Psoas muscle (tissue), 8 donors: ENCODE results near the gene PRKRA. TPM values are rescaled to one million over a fixed set of nuclear protein-coding genes. Genes with fewer than 3 reads are reported as not detected.

Experiments used
- ATAC-seq, 4 donors: fragments of 200-7000 bp; cut with Tn5 transposase; one replicate each; pipeline ENCODE4 v1.9.1; 2020; ENCODE audit warnings: moderate library complexity in 3 of 4, mild to moderate bottlenecking in 2 of 4
- DNase-seq, 2 donors: peaks; one replicate each; pipeline ENCODE4 v3.0.0-alpha.2; 2020
- H3K27ac ChIP-seq: fragments of 200-600 bp; one replicate; pipeline ENCODE4 v1.8.0; 2022
- H3K27me3 ChIP-seq, 3 donors: fragments of 200-600 bp in 1 of 3; one replicate each; pipeline versions ENCODE4 v1.6.1 to v1.8.0; 2013 to 2022; ENCODE audit warnings: low read length in 2 of 3, mild to moderate bottlenecking in 2 of 3, moderate library complexity in 1 of 3; ENCODE audit not compliant: insufficient read depth in 3 of 3
- H3K36me3 ChIP-seq, 2 donors: fragments of 200-600 bp in 1 of 2; one replicate each; pipeline versions ENCODE4 v1.6.1 to v1.8.0; 2013 to 2022; ENCODE audit warnings: low read depth in 1 of 2, mild to moderate bottlenecking in 1 of 2, moderate library complexity in 1 of 2; ENCODE audit not compliant: insufficient read depth in 1 of 2
- H3K4me1 ChIP-seq: fragments of 200-600 bp; one replicate; pipeline ENCODE4 v1.8.0; 2022
- H3K4me3 ChIP-seq: fragments of 200-600 bp; one replicate; pipeline ENCODE4 v1.8.0; 2022; ENCODE audit warnings: mild to moderate bottlenecking
- H3K9me3 ChIP-seq: fragments of 200-600 bp; one replicate; pipeline ENCODE4 v1.8.0; 2022
- CTCF ChIP-seq: fragments of 200-600 bp; IDR thresholded peaks from one replicate; pipeline ENCODE4 v1.8.0; 2022; ENCODE audit warnings: antibody characterized with exemption
- WGBS, 3 donors: extraction: QIAGEN DNeasy Blood & Tissue Kit; methylation state at CpG; one replicate each; pipeline versions ENCODE4 v1.1.6 to v1.1.7; 2013; 5-methylcytosine and 5-hydroxymethylcytosine counted together
- intact Hi-C, 2 donors: fragments of 100-400 bp; cut with DNase I; formaldehyde crosslinking; loops; one replicate each; pipeline versions ENCODE4 v1.11.0 to v1.14.2; 2022
- polyA plus RNA-seq, 3 donors: library from polyadenylated mRNA; stranded (reverse); fragments of 200-250 nt; gene quantifications; one replicate each; pipeline ENCODE4 v1.2.3, GENCODE V29; 2013
- total RNA-seq, 4 donors: library from RNA; stranded (reverse); fragmentation: NEBNext Ultra II Directional in 2 of 4; extraction: Animal tissue kit (Norgen Biotek cat#: 25700) in 2 of 4; gene quantifications; one replicate each; pipeline versions ENCODE4 v1.2.1 to v1.2.4, GENCODE V29; 2021 to 2023
- donor health status: healthy with polysubstance abuse.
- donor health status: DM: no; HTN: no; CAD: no; lungs with moderate emphysema.
- donor health status: Bipolar disorder and iron deficiency.
- donor health status: healthy.
- donor health status: DM: yes; HTN: yes; CAD: no.
- donor health status: DM: no; HTN: no; CAD: no.
- donor health status: DM: no; HTN: no; CAD: no.
- donor health status: DM: yes; HTN: yes; CAD: no.

The PRKRA gene
- total and polyA plus RNA-seq, 7 donors = 53.1 to 106 (median 84.1) TPM

GRCh38 chr2:178480227-178481181, 29.5 kb upstream of the PRKRA start, which contains the start of gene PLEKHA3:
Gene PLEKHA3, plus strand, starts transcription at chr2:178480457. Its CDS starts 413 bp downstream, at chr2:178480870.
- H3K4me3 ChIP-seq = peak within 1 kb of the TSS; percentile 85
- H3K36me3 ChIP-seq = peaks cover 0 to under 1% of the 10 kb centered on the region in 2 donors
- peak; percentile 97 to 98 for DNase-seq
- ATAC-seq = peak; percentile 85 to 92 (median 87)
- no peaks in the 10 kb centered on the region for H3K27me3 ChIP-seq
- peak within 1 kb of the TSS; percentile 88 for H3K27ac ChIP-seq
- no peak for TF ChIP-seq CTCF
- intact Hi-C loops = loop anchor here in 1 of 2 donors (5.0 kb wide), 1 partner anchor 37 kb away; no protein-coding TSS in a partner anchor
- peaks cover 48% of the 10 kb centered on the region for H3K4me1 ChIP-seq
- WGBS, 3 donors = 0% methylated on average over 54 to 92 of the region's 92 CpGs
- H3K9me3 ChIP-seq = no peaks in the 10 kb centered on the region

DNA sequence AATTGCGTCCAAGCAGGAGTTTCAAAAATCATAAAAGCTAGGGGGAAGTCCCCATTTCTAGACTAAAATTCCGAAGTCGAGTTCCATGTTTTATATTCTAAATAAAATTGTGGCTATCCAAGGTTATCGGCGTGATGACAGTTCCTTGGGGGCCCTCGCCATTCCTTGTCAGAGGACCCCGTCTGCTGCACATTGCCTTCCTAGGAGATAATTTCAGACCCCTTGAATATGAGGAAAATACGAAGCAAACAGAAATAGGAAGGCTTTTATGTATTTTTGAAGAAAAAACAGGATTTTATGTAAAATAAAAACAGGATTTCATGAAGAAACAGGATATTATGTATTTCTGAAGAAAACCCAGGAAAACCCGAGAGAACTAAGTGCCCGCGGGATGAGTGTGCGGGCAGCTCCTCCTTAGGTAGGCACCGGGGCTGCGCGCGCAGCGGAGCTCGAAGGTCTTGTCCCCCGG, 28.8 kb upstream of the PRKRA start:
- H3K9me3 ChIP-seq = no peaks in the 10 kb centered on the region
- H3K27me3 ChIP-seq = no peaks in the 10 kb centered on the region
- ATAC-seq (no peak), DNase-seq (no peak)
- WGBS, 3 donors = 21 to 25% (median 21%) methylated on average over 19 of the region's 19 CpGs
- TF ChIP-seq CTCF = no peak
- H3K27ac ChIP-seq = peak overlapping the region; percentile 88
- H3K36me3 ChIP-seq = no peaks in the 10 kb centered on the region
- intact Hi-C loops = loop anchor here in 1 of 2 donors (5.0 kb wide), 1 partner anchor 38 kb away; no protein-coding TSS in a partner anchor
- peak overlapping the region; percentile 85 for H3K4me3 ChIP-seq
- peaks cover 46% of the 10 kb centered on the region for H3K4me1 ChIP-seq

GRCh38 chr2:178479275-178479616, 28.3 kb upstream of the PRKRA start:
- Histone ChIP-seq H3K27me3 (no peaks in the 10 kb centered on the region), H3K4me1 (peaks cover 40% of the 10 kb centered on the region), H3K27ac (peak overlapping the region; percentile 88), H3K9me3 (no peaks in the 10 kb centered on the region), H3K36me3 (no peaks in the 10 kb centered on the region), H3K4me3 (peak overlapping the region; percentile 78)
- no peak for ATAC-seq
- TF ChIP-seq CTCF = no peak
- intact Hi-C loops = no loop called here
- WGBS, 3 donors = 65 to 70% (median 67%) methylated on average over 4 of the region's 4 CpGs
- no peak for DNase-seq

- Histone ChIP-seq H3K4me1 (peaks cover 34% of the 10 kb centered on the region), H3K36me3 (no peaks in the 10 kb centered on the region), H3K27ac (peak within 1 kb of the TSS; percentile 88), H3K27me3 (no peaks in the 10 kb centered on the region), H3K9me3 (no peaks in the 10 kb centered on the region), H3K4me3 (peak within 1 kb of the TSS; percentile 78)
- intact Hi-C loops = no loop called here
- WGBS, 3 donors = 2 to 4% (median 2%) methylated on average over 56 of the region's 56 CpGs
- peak; percentile 71 for TF ChIP-seq CTCF
- DNase-seq (peak; percentile 88 to 92), ATAC-seq (peak; percentile 76 to 84 (median 80))
Observed at GRCh38 chr2:178478439-178479274, 27.7 kb upstream of the PRKRA start, which contains the start of gene FKBP7. Gene FKBP7, minus strand, starts transcription at chr2:178478600. Its CDS starts 101 bp downstream, at chr2:178478499.
